GM18519 (cell line): ENCODE results near the gene ANKS6.

Experiments
- ATAC-seq: cut with Tn5 transposase; IDR thresholded peaks from one replicate; pipeline ENCODE4 v1.9.1; 2021; ENCODE audit warnings: mild to moderate bottlenecking, moderate library complexity; ENCODE audit not compliant: unreplicated experiment, low FRiP score

The ANKS6 gene

GRCh38 chr9:98796364-98797101 lies at the start of gene ANKS6:
ANKS6 (minus strand) TSS chr9:98796555; CDS start chr9:98796491, 64 bp downstream.
- peak; percentile 81 for ATAC-seq

DNA sequence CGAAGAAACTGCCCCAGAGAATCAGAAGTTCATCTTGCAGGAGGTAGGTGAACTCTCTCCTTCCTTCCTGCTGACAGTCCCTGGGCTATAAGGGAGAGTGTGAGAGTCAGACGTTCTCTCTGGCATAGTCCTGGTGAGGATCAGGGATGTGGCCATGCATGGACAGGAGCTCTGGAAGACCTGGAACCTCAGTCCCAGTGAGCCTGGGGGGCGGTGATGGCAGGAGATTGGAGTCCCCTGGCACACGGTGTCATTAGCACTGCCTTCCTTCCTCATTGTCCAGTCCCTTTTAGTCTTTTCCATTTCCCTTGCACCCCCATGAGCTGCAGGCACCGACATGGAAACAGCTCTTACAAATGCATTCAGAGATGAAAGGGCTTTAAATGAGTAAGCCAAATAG lies 49.7 kb upstream of the ANKS6 start:
- no peak for ATAC-seq

DNA sequence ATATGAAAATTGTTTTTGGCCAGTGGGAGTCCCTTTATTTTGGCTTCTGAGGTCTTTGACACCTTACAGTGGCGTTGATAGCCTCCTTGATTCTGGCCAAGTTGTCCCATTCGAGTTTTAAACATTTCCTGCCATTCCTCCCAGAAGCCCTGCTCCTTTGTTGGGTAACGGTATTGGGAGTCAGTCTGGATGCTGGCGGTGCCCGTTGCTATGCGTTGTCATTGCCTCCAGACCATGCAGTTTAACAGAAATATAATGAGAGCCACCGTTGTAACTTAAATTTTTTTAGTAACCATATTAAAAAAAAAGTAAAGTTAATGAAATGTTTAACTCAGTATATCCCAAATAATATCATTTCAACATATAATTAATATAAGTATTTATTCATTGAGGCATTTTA lies 46.2 kb upstream of the ANKS6 start:
- no peak for ATAC-seq

DNA sequence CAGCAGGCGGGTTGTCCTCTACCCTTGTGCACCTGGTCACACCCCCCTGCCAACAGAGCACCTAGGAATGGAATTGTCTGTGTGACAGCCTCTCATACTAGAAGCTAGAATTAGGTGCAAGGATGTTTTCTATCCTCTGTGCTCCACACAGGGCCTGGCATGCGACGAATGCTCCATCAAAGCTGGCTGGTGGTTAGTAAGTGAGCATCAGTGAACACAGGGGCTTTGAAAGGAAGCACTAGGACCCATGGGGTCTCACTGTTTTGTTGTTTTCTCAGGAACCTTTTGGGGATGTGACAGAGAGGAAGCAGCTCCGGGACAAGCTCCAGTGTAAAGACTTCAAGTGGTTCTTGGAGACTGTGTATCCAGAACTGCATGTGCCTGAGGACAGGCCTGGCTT lies 43.4 kb upstream of the ANKS6 start:
- ATAC-seq: no peak

DNA sequence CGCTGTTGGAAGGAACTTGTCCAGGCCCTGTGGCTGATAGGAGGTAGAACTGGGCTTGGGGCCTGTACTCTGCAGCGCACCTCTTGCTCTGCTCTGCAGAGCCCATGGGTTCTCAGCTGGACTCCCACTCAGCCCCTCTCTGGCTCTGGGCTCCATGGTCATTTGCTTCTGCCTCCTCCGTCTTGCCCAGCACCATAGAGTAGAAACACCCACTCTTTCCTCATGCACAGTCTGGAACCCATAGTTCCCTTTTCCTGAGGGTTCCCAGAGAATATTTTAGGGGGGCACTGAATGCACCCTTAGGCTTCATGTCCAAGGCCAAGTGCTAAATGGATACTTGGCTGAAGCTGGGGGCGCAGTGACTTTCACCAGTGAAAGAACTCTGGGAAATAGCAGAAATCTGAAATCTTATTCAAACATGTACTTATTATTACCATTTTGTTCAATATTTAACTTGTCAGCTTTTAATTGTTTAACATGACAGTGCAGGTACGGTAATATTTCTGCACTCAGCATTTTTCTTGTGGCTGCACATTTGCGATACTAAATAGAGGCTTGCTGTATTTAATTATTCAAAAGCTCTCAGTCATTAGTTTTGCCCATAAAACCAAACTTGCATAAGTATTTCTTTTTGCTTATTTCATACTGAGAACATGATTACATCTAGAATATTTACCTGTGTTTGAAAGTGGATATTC lies 42.7 kb upstream of the ANKS6 start:
- ATAC-seq: no peak

- no peak for ATAC-seq
Observed at GRCh38 chr9:98838155-98838867, 42.0 kb upstream of the ANKS6 start.

- ATAC-seq: no peak
Observed at GRCh38 chr9:98837516-98837915, 41.2 kb upstream of the ANKS6 start.

- no peak for ATAC-seq
Observed at GRCh38 chr9:98836206-98836605, 39.9 kb upstream of the ANKS6 start.

- no peak for ATAC-seq
Observed at GRCh38 chr9:98834386-98834785, 38.0 kb upstream of the ANKS6 start.

DNA sequence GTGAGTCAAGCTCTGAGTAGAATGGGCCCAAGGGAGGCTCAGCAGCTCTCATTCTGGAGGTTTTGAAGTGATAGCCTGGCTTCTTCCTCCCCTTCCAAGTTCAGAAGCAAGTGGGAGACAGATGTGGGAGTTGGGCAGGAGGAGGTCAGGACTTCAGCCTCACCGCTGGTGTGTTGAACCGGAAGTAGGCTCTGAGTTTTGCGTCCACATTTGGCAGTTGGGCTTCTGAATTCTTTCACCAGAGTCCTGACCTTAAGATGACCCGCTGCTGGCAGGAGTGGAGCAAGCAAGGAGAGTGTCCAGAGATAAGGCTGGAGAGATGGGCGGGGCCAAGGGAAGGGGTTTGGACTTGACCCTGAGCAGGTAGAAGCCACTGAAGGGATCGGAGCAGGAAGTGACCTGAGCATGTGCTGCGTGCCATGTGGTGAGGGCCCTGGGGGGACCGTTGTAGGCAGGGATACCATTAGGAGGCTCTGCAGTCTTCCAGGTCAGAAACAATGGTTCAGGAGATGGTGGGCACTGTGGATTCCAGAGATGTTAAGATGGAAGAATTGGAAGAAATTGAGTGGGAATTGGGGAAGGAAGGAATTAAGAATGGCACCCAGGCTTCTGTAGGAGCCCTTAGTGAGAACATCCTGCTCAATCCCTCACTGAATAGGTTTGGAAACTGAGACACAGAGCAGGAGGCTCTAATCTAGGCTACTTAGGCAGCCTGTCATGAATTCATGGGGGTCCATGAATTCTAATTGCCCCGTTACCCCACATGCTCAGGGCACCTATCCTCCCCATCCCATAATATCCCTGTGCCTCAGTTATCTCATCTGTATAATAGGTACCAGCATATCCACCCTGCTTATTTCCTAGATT lies 37.0 kb upstream of the ANKS6 start:
- no peak for ATAC-seq

DNA sequence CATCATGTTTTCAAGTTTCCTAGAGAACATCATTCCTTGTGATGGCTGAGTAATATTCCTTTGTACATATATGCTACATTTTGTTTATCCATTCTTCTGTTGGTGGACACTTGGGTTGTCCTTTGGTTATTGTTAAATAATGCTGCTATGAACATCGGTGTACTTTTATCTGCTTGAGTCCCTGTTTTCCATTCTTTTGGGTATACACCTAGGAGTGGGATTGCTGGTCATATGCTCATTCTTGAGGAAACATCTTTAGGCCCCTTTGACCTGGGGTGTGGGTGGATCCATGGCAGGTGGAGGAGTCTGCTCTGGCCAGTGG lies 36.4 kb upstream of the ANKS6 start:
- no peak for ATAC-seq

- no peak for ATAC-seq
Observed at GRCh38 chr9:98831696-98832095, 35.3 kb upstream of the ANKS6 start.

- no peak for ATAC-seq
Observed at GRCh38 chr9:98830554-98830953, 34.2 kb upstream of the ANKS6 start.

DNA sequence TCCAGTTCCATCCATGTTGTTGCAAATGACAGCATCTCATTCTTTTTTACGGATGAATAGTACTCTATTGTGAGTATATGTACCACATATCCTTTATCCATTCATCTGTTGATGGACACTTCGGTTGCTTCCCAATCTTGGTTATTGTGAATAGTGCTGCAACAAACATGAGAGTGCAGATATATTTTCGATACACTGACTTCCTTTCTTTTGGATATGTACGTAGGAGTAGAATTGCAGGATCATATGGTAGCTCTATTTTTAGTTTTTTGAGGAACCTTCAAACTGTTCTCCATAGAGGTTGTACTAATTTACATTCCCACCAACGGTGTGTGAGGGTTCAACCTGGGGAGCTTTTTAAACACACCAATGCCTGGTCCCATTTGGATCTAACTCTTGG lies 33.4 kb upstream of the ANKS6 start:
- ATAC-seq: no peak

GRCh38 chr9:98826716-98827115 lies 30.4 kb upstream of the ANKS6 start:
- no peak for ATAC-seq

DNA sequence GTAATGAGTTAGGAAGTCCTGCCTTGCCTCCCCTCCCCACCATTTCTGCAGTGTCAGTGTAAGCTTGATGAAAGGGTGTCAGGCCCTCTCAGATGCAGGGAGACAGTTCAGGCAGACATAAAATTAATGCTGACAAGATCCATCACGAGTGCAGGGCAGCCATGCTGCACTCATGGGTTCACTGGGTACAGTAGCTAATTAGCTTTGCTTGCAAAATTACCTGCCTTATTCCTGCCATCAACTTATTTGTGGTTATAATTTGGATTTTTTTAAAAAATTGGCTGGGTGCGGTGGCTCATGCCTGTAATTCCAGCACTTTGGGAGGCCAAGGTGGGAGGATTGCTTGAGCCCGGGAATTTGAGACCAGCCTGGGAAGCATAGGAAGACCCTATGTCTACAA lies 29.1 kb upstream of the ANKS6 start:
- ATAC-seq: no peak

DNA sequence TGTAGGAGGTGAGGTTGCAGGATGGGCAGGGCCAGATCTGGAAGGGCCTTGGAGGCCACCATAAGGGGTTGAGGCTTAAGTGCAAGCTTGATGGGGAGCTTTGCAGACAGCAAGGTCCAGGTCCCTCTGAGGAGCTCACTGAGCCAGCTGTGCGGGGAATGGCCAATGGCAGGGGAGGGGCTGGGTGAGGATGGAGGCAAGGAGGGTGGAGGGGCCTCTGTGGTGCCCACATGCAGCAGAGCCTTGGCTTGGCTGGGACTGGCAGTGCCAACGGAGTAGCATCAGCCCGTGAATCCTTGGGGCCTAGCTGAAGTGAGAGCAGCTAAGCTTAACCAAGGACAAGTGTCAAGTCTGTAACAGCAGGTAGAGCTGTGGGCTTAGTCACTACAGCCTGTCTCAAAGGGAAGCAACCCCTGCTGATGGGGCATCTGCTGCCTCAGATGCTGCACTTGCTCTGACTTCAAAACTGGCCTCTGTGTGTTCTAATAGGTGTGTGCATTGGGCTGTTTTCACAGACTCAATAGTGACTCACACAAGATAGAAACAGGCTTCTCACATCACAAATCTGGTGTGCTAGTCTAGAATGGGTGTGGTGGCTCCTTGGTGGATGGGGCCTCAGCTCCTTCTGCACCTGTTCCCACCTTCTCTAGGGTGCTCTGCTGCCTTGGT lies 27.4 kb upstream of the ANKS6 start:
- no peak for ATAC-seq

DNA sequence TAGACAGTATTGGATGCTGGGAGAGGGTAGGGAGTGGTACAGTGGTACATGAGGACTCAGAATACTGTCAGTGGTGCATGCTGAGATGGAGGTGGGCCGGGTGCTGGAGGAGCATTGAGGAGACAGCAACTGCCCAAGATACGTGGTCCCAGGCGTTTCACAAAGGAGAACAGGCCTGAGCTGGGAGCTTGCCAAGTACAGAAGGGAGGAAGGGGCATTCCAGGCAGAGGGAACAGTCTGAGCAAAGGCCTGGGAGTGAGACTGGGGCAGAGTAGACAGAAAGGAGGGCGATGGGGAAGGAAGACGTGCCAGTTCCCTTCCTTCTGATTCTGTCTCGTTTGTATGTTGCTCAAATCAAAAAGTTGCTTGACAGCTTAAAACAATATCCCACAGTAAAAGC lies 26.3 kb upstream of the ANKS6 start:
- ATAC-seq: no peak

DNA sequence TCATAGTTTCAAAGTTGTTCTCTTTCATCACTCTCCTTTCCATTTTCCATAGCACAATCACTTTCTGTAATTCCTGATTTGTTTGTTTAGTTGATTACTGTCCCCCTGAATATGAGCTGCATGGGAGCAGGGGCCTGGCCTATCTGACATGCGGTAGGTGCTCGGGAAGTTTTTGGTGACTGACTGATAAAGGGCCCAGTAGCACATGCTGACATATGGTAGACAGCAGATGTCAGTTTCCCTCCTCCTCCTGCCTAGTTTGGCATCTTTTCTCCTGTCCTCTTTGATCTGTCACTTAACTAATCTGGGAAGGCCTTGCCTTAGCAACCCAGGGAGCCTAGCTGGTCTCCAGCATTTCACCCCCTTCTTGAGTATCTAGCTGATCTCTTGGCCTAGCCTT lies 25.5 kb upstream of the ANKS6 start:
- ATAC-seq: no peak

DNA sequence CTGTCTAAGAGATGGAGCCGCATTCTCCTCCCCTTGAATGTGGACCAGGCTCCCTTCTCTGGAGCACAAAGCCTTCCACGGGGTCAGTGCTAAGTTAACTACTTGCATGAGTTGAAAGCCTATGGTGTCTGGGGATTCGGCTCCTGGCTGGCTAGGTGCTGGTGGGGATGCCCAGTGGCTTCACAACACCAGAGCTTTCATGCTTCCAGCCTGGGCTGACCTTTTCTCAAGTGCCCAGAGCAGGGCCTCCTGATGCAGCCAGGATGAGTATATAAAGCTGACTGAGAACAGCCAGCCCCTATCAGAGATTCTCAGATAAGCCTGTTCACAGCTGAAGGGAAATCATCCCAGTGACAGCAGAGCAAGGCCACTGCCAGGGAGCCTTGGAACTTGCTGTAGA lies 22.9 kb upstream of the ANKS6 start:
- no peak for ATAC-seq
